GM18505 (cell line): ENCODE measurements around the gene PRKAG1.

Source experiments
- ATAC-seq: cut with Tn5 transposase; IDR thresholded peaks from one replicate; pipeline ENCODE4 v1.9.1; 2021; ENCODE audit not compliant: unreplicated experiment
- POLR2A ChIP-seq: IDR thresholded peaks from 4 replicates; pipeline ENCODE4 v1.6.1; 2011; ENCODE audit warnings: borderline replicate concordance; ENCODE audit not compliant: insufficient read depth, insufficient read length; ENCODE audit errors: extremely low read depth

PRKAG1 gene

GRCh38 chr12:49031573-49032161 is 13.1 kb upstream of the PRKAG1 start:
- no peak for ATAC-seq
- TF ChIP-seq POLR2A: peak; percentile 15

- TF ChIP-seq POLR2A: no peak
- ATAC-seq: no peak
Observed at GRCh38 chr12:49030714-49031572, 12.4 kb upstream of the PRKAG1 start.

- no peak for TF ChIP-seq POLR2A
- no peak for ATAC-seq
Observed at GRCh38 chr12:49030119-49030518, 11.5 kb upstream of the PRKAG1 start.

- TF ChIP-seq POLR2A: no peak
- no peak for ATAC-seq
Observed at GRCh38 chr12:49028666-49029275, 10.2 kb upstream of the PRKAG1 start.

- no peak for TF ChIP-seq POLR2A
- ATAC-seq: no peak
Observed at GRCh38 chr12:49027846-49028555, 9.4 kb upstream of the PRKAG1 start.

GRCh38 chr12:49026678-49027480 is 8.3 kb upstream of the PRKAG1 start:
- no peak for TF ChIP-seq POLR2A

GRCh38 chr12:49026101-49026500 is 7.5 kb upstream of the PRKAG1 start:
- ATAC-seq: no peak
- TF ChIP-seq POLR2A: no peak

More at GRCh38 chr12:49026678-49027480, 8.3 kb upstream of the PRKAG1 start:
- ATAC-seq: no peak

GRCh38 chr12:49025463-49025862 is 6.9 kb upstream of the PRKAG1 start:
- no peak for ATAC-seq
- no peak for TF ChIP-seq POLR2A

- TF ChIP-seq POLR2A: no peak
- ATAC-seq: no peak
Observed at GRCh38 chr12:49024543-49024942, 6.0 kb upstream of the PRKAG1 start.

- ATAC-seq: no peak
- no peak for TF ChIP-seq POLR2A
Observed at GRCh38 chr12:49023812-49024211, 5.2 kb upstream of the PRKAG1 start.

GRCh38 chr12:49022558-49023178 is 4.1 kb upstream of the PRKAG1 start:
- no peak for TF ChIP-seq POLR2A
- no peak for ATAC-seq

GRCh38 chr12:49021292-49021915 is 2.8 kb upstream of the PRKAG1 start:
- ATAC-seq: no peak
- TF ChIP-seq POLR2A: no peak
